NCI-H510A treated with DMSO at 0.1 percent for 48 hours (cell line): ENCODE data around the gene HYDIN.
"Not testable (repeated sequence)": the region's sequence is repeated elsewhere in the genome, so short reads cannot be mapped to it uniquely, and the experiment has no call there.

Experiments
- DNase-seq: peaks from one replicate; lab custom pipeline; 2025; lab: John Stamatoyannopoulos, UW

Gene HYDIN

GRCh38 chr16:71225145-71225544, 5.4 kb downstream of the HYDIN start:
- no peak for DNase-seq

DNA sequence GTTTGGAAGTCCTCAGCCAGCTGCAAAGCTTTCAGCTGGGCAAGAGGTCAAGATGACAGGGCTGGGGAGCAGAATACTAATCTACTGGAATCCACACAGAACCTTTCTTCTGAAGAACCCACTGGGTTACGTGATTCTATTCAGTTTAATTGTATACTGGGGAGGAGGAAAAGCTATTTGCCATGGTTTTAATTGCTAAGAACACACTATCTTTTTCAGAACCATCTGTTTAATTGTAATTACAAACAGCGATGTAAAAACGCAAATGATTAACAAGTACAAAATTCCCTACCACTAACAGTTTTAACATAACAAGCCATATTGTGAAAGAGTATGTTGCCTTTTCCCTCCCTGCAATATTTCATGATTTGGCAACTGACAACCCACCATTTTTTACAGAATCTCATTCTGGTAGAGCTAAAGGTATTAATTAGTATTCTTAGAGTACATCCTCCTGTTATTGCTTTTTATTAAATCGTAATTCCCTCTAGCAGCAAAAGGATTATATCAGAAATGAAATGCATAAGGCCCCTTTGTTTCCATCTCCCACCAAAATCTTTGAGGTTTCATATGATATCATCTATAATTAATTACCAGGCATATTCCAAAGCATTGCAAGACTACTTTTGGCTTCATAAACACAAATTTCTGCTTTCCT, 12.1 kb downstream of the HYDIN start:
- DNase-seq = no peak

DNA sequence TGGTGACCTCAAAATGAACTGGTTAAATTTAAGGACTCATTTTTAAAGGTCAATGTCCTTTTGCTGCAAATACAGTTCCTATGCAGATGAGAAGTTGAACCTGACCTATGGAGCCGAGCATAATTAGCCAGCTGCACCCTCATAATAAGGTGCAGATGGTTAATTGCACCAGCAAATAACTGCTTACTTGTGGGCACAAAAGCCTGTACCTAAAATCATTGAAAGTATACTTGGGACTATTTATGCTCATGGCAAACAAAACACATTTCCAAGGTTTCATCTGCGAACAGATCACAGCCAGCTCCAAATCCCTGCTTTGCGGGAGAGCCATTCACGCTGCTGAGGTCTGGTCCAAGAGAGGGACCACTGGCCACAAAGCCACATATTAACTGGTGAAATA, 13.0 kb downstream of the HYDIN start:
- DNase-seq = no peak

DNA sequence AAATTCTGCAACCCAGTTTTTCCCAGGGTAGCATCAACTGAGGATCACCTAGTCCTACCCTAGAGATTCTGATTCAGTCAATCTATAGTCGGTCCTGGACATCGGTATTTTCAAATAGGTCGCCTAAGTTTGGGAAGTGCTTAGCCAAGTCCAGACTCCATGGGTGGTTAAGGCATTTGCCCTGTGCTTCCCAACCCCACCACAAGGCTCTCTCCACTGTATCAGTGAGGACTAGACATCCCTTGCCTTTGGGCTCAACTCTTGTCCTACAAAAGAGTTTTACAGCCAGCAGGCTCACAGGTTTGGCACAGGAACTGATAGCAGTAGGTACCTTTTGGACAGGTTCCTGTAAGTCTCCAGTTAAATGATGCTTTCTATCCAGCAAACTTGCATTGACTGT, 13.8 kb downstream of the HYDIN start:
- no peak for DNase-seq

DNA sequence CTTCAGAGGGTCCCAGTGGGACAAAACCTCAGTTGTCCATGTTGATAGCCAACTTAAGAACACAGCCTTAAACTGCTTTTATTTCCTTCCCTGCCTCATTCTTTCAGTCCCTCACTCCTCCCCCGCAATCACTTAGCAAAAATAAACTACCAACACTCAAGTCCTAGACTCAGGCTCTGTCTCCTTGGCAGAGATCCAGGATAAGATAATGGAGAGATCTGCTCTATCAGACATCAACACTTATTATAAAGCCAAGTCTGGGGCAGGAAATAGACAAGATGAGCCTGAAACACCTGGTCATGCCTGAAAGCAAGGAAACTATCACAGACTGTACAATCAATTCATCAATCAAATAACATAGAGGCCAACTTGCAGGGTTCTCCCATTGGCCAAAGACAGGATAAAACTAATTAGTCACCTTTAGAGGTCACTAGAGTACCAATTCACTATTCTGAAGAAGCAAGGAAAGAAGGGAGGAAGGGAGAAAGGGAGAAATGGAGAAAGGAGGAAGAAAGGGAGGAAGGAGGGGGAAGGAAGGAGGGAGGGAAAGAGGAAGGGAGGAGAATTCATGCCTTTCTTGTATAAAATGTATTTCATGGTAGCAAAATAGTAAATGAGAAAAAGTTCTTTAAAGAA, 15.7 kb downstream of the HYDIN start:
- DNase-seq = peak; percentile 50

DNA sequence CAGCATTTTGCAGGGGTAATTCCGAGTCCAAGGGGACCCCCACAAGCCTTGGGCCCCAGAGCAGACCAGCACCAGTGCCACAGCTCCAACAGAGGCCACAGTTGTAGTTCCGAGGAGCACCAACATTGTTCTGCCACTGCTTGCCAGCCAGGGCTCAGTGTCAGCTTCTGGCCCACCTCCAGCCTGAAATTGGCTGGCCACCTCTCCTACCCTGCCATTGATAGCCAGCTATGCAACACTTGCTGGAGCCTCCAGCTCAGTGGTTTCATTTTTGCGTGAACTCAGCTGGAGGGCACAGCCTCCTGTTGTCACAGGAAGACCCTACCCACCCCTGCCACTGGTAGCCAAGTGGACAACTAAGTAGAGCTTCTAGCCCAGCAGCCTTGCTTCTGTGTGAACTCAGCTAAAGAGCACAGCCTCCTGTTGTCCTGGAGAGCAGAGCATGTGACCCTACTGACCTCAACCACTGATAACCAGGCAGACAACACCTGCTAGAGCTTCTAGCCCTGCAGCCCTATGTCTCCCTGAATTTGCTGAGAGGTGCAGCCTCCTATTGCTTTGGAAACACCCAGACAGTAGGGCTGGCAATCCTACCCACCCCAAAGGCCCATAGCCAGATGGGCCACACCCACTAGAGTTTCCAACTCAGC, 24.9 kb downstream of the HYDIN start:
- DNase-seq = no peak

DNA sequence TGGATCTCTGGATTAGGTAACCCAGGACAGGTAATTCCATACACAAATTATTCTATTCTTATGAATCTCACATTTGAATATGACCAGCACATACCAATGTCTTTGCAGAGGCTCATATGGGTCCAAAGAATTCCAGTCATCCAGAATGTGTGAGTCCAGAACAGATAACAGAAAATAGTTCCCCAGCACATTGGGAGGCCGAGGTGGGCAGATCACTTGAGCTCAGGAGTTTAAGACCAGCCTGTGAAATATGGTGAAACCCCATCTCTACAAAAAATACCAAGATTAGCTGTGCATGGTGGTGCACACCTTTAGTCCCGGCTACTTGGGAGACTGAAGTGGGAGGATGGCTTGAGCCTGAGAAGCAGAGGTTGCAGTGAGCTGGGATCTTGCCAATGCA, 26.9 kb downstream of the HYDIN start:
- DNase-seq = no peak

GRCh38 chr16:71201556-71201955, 29.0 kb downstream of the HYDIN start:
- no peak for DNase-seq

DNA sequence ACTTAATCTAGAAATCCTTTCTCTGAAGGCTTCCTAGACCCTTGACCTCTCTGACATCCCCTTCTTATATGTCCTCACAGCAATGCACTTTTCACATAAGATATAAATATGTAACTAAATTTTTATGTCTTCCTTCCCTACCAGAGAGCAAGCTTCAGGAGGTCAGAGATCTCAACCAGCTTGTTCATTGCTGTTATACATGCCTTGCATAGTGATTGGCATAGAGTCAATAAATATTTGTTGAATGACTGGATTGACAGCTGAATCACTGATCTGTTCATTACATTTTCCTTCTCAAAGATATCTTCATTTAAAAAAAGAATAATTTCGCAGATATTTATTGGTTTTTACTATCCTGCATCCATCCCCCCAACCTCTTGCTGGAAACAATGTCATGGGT, 29.5 kb downstream of the HYDIN start:
- DNase-seq = no peak

- DNase-seq = no peak
These were observed 32.1 kb downstream of the HYDIN start for GRCh38 chr16:71198408-71198807.

DNA sequence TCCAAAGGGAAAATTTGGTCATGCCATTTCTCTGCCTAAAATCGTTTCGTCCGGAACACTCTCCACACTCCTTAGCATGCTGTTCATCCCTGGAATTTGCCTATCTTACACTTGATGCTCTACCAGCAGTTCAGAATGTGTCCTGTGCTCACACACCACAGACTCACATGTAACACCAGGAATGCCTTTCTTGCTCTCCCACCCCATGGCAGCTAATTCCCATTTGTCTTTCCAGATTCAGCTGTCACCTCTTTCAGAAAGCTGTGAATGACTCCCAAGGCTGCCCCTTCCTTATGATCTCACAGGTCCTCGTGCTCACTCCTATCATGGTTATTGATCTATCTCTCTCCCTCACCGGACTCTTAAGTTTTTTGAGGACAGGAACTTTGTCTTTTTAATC, 38.1 kb downstream of the HYDIN start:
- no peak for DNase-seq

DNA sequence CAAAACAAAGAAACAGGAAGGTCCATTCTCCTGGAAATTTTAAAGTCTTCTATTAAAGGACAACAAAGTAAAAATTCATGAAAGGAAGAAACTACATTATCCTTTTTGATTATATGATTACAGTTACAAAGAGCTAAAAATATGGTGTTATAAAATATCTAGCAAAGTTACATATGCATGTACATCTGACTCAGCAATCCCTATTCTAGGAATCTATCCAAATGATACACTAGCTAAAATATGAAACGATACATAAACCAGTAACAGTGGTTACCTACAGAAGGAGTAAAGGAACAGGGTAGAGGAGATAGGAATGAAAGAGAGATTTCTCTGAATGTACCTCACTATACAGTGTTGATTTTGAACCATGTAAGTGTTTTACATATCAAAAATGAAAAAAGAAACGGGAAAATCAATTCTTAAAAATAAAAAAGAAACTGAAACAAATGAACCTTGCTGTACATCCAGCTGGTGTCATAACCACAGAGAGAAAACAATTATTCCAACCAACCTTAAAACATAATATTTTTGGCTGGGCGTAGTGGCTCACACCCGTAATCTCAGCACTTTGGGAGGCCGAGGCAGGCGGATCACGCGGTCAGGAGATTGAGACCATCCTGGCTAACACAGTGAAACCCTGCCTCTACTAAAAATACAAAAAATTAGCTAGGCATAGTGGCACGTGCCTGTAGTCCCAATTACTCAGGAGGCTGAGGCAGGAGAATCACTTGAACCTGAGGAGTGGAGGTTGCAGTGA, 41.4 kb downstream of the HYDIN start:
- no peak for DNase-seq

DNA sequence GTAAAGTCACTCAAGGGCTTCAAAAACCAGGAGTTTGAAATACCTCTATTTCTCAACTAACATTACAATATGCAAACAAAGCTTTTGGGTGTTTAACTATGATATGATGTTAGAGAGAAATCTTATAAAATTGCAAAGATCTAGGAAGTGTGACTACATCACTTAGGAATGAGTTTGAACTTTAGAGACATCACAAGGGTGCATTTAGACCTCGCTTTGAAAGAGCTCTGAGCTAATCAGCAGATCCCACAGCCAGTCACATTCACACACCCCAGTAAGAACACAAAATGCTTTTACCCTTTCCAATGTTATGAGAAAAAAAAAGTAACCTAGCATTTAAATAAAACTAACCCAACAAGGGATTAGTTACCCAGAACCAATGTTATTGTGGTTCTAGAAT, 45.2 kb downstream of the HYDIN start:
- DNase-seq = no peak

- DNase-seq = no peak
These were observed 51.0 kb downstream of the HYDIN start for GRCh38 chr16:71179569-71179968.

DNA sequence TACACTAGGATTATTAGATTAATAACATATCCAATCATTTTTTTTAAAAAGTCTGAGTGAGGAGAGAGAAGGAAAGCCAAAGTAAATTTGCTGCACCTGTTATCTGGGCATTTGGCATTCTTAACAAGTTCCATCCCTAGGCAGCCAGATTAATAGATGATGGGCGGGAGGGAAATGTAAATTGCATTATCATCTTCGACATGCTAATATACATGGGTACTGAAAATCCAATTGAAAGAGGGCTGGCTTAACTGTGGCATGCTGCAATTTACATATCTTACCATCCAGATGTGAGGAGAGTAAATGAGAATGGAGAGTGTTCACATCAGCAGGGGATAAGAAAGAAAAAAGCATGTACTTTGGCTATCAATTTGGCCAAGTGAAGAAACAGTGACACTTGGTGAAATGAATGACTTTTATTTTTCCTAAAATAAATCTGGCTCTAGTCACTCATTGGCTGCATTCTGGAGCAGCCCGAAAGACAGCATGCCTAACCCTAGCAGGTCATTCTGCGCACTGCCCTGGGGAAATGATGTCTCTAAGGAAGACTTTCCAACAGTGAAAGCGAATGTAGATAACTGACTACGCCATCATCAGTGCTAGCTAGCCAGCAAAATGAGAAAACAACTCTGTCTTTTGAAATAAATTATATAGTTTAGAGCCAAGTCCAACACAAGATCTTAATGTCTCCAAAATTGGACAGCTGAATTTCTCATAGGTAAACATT, 57.9 kb downstream of the HYDIN start:
- no peak for DNase-seq

DNA sequence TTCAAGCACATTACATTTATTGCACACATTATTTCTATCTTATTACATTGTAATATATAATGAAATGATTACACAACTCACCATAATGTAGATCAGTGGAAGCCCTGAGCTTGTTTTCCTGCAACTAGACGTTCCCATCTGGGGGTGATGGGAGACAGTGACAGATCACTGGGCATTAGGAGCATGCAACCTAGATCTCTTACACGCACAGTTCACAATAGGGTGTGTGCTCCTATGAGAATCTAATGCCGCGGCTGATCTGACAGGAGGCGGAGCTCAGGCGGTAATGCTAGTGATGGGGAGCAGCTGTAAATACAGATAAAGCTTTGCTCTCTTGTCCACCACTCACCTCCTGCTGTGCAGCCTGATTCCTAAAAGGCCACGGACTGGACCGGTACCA, 69.5 kb downstream of the HYDIN start:
- DNase-seq = not testable (repeated sequence)

GRCh38 chr16:71157278-71157677, 73.2 kb downstream of the HYDIN start:
- not testable (repeated sequence) for DNase-seq

DNA sequence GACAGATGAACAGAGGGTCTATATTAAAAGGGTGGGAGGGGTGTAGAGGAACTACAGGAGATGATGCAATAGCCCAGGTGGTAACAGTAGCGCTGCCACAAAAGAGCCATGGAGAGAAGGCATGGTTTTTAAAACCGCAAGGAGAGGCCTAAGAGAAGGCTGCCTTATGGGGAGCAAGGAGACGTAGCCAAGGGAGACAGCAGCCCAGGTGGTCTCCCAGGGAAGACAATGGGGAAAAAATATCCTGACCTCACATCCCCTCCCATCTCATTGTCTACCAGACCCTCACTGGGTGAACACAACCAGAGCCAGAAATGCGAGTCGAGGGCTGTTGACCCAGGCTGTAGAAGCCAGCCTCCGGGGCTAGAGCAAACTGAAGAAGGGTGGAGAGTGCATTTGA, 77.2 kb downstream of the HYDIN start:
- not testable (repeated sequence) for DNase-seq

DNA sequence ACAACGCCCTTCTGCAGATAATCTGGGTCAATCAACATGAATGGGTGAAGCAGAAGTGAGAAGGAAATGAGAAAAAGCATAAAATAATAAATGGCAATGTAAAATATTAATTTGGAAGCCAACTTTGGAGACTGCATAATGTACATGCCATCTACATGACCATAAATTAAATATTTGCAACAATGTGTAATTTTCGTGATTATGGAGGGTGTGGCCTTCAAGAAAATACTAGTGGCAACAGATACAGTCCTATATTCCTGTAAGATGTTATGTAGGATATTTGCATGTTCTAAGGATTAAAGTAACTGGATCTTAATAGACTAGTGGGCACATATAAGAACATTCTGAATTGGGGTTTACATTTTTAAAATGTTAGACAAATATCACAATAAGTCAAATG, 78.9 kb downstream of the HYDIN start:
- not testable (repeated sequence) for DNase-seq

- DNase-seq = not testable (repeated sequence)
These were observed 87.3 kb downstream of the HYDIN start for GRCh38 chr16:71143246-71143645.

- not testable (repeated sequence) for DNase-seq
These were observed 120.0 kb downstream of the HYDIN start for GRCh38 chr16:71110565-71110964.

- DNase-seq = not testable (repeated sequence)
These were observed 120.8 kb downstream of the HYDIN start for GRCh38 chr16:71109656-71110208.
